ENCODE data around the gene YOD1. TPM values are rescaled to one million over a fixed set of nuclear protein-coding genes. Genes with fewer than 3 reads are reported as not detected.

YOD1 gene
- total RNA-seq, 4 donors from 2014 or later, result 11.6 to 17.7 (median 13.5) TPM

DNA sequence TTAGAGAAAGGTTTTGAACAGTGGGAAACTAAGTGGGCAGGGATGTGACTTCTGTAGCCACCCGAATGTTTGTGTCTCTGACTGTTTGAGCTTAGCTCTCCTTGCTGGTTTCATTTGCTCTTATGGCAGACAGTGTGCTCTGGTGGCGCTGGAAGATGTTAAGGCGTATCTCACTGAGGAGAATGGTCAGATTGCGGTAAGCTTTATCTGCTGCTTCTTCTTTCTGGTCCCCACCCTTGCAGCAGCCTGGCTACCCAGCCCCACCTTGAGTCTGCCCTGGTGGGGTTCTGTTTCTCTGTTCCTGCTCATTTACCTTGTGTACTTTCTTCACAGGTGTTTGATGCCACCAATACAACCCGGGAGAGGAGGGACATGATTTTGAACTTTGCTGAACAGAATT lies 12.0 kb upstream of the YOD1 start:
- Histone ChIP-seq H3K27ac (peak overlapping the region; percentile 75 to 91 (median 88)), H3K4me3 (replicated peaks in 1 of 3) (no peak overlapping the region), H3K36me3 (peaks cover 15 to 17% of the 10 kb centered on the region in 2 donors), H3K9me3 (no peaks in the 10 kb centered on the region), H3K4me1 (peaks cover 62 to 67% of the 10 kb centered on the region in 2 donors), H3K27me3 (no peaks in the 10 kb centered on the region)
- WGBS, 2 donors, result 93 to 98% methylated on average over 5 of the region's 5 CpGs
- intact Hi-C loops (cut with DNase I), result no loop called here
- TF ChIP-seq POLR2A (IDR thresholded peaks at IDR 0.05) (no peak), CTCF (IDR thresholded peaks at IDR 0.05) (no peak)
- DNase-seq, result no peak

- H3K27me3 ChIP-seq, result no peaks in the 10 kb centered on the region
- no peaks in the 10 kb centered on the region for H3K9me3 ChIP-seq
- WGBS, 2 donors, result 90 to 100% methylated on average over 1 of the region's 1 CpG
- peaks cover 55 to 63% of the 10 kb centered on the region in 2 donors for H3K4me1 ChIP-seq
- no peak overlapping the region for H3K4me3 ChIP-seq (replicated peaks in 1 of 3)
- DNase-seq, result no peak
- intact Hi-C loops (cut with DNase I), result no loop called here
- H3K36me3 ChIP-seq, result peaks cover 15 to 17% of the 10 kb centered on the region in 2 donors
- TF ChIP-seq CTCF (IDR thresholded peaks at IDR 0.05), result no peak
- no peak for TF ChIP-seq POLR2A (IDR thresholded peaks at IDR 0.05)
- peak overlapping the region in 2 of 3 donors; percentile 41 to 88 for H3K27ac ChIP-seq
Observed at GRCh38 chr1:207062058-207062457, 11.1 kb upstream of the YOD1 start.

- 58 to 67% methylated on average over 3 of the region's 3 CpGs for whole genome bisulfite sequencing, 2 donors
Observed at GRCh38 chr1:207060596-207060995, 9.6 kb upstream of the YOD1 start.

GRCh38 chr1:207059881-207060280 lies 8.9 kb upstream of the YOD1 start:
- peaks cover 40 to 56% of the 10 kb centered on the region in 2 donors for H3K4me1 ChIP-seq
- peaks cover 14 to 15% of the 10 kb centered on the region in 2 donors for H3K36me3 ChIP-seq
- DNase-seq, result peak; percentile 54 to 65
- no peak for TF ChIP-seq POLR2A (IDR thresholded peaks at IDR 0.05)
- no peak for TF ChIP-seq CTCF (IDR thresholded peaks at IDR 0.05)
- no peaks in the 10 kb centered on the region for H3K27me3 ChIP-seq
- no peak overlapping the region for H3K4me3 ChIP-seq (replicated peaks in 1 of 3)
- intact Hi-C loops (cut with DNase I), result no loop called here
- 36 to 47% methylated on average over 4 of the region's 4 CpGs for WGBS, 2 donors
- H3K9me3 ChIP-seq, result no peaks in the 10 kb centered on the region
- peak overlapping the region; percentile 87 to 100 (median 93) for H3K27ac ChIP-seq

More at GRCh38 chr1:207060596-207060995, 9.6 kb upstream of the YOD1 start:
- no peak for TF ChIP-seq POLR2A (IDR thresholded peaks at IDR 0.05)
- TF ChIP-seq CTCF (IDR thresholded peaks at IDR 0.05), result no peak
- H3K27ac ChIP-seq, result peak overlapping the region; percentile 87 to 100 (median 93)
- no peak overlapping the region for H3K4me3 ChIP-seq (replicated peaks in 1 of 3)
- H3K4me1 ChIP-seq, result peaks cover 47 to 59% of the 10 kb centered on the region in 2 donors
- no peak for DNase-seq
- intact Hi-C loops (cut with DNase I), result no loop called here
- no peaks in the 10 kb centered on the region for H3K27me3 ChIP-seq
- H3K36me3 ChIP-seq, result peaks cover 15 to 16% of the 10 kb centered on the region in 2 donors
- no peaks in the 10 kb centered on the region for H3K9me3 ChIP-seq

DNA sequence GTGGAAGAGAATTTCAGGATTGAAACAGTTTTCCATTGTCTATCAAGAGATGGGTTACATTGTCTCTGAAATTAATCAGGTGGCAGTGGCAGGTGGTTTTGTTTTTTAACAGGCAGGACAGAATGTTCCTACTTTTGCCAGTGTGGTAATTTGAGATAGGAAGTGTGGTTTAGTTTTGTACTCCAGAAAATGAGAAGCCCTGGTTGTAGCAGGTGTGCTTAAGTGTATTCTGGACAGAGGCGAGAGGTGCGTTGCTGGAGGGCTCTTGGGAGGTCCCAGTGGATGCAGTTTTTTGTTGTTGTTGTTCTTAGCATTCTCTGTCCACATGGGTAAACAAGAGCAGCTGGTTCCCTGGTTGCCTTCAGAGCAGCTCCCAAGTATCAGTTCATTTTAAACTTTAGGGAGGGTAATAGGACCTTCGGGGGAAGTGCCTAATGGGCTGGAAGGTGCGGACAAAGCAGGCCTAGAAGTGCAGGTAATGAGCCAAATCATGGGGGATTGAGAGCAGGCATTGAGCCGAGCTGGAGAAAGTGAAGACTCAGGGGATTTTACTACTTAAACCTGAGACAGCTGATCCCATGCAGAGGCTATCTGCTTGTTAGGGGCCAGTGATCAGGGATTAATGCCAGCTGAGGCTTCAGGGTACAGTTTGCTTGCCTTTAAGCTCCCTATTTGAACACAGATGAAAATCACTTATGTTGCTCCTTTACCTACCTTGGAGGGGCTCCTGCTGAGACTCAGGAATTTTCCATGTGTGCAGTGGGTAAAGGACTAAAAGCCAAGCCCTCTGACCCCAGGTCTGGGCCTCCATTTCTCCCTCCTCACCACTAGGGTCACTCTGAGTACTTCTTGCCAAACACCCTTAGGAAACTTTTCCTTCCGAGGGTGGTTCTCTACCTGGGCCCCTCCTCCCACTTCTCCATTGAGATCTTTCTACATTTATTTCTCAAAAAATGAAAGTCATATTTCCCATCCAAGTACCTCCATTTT lies 8.2 kb upstream of the YOD1 start:
- TF ChIP-seq POLR2A (IDR thresholded peaks at IDR 0.05) (peak in 1 of 2 donors; percentile 69), CTCF (IDR thresholded peaks at IDR 0.05) (peak in 3 of 6 experiments; percentile 15 to 41 (median 23))
- Histone ChIP-seq H3K4me3 (replicated peaks in 1 of 3) (no peak overlapping the region), H3K36me3 (peaks cover 14 to 15% of the 10 kb centered on the region in 2 donors), H3K27ac (peak overlapping the region; percentile 87 to 100 (median 93)), H3K9me3 (no peaks in the 10 kb centered on the region), H3K27me3 (no peaks in the 10 kb centered on the region), H3K4me1 (peaks cover 36 to 60% of the 10 kb centered on the region in 2 donors)
- intact Hi-C loops (cut with DNase I), result no loop called here
- WGBS, 2 donors, result 35 to 42% methylated on average over 6 of the region's 6 CpGs
- DNase-seq, result peak; percentile 64 to 72

Measured in thyroid gland (tissue), 4 donors.